Neuronal stem cell (in vitro differentiated cells): ENCODE data around the gene MOK.

Source experiments
- DNase-seq: peaks from one replicate; pipeline ENCODE4 v3.0.0-alpha.2; 2013; ENCODE audit warnings: low spot score
- H2AFZ ChIP-seq: one replicate; pipeline ENCODE4 v1.6.1; 2013; ENCODE audit warnings: mild to moderate bottlenecking, low read length, inconsistent platforms
- H2AK5ac ChIP-seq: 2 replicates; pipeline ENCODE4 v1.6.1; 2013; ENCODE audit warnings: low read depth, mild to moderate bottlenecking, inconsistent platforms, low read length, moderate library complexity, mixed read lengths
- H2BK120ac ChIP-seq: 2 replicates; pipeline ENCODE4 v1.6.1; 2013; ENCODE audit warnings: low read depth, mild to moderate bottlenecking, inconsistent platforms, low read length, moderate library complexity, mixed read lengths
- H2BK12ac ChIP-seq: one replicate; pipeline ENCODE4 v1.6.1; 2013; ENCODE audit warnings: low read length, inconsistent platforms
- H2BK15ac ChIP-seq: 2 replicates; pipeline ENCODE4 v1.6.1; 2013; ENCODE audit warnings: mild to moderate bottlenecking, low read length, inconsistent platforms, mixed read lengths
- H2BK5ac ChIP-seq: one replicate; pipeline ENCODE4 v1.6.1; 2013; ENCODE audit warnings: inconsistent platforms, mild to moderate bottlenecking, low read length, moderate library complexity
- H3K14ac ChIP-seq: one replicate; pipeline ENCODE4 v1.6.1; 2013; ENCODE audit warnings: low read length, inconsistent platforms
- H3K18ac ChIP-seq: 2 replicates; pipeline ENCODE4 v1.6.1; 2013; ENCODE audit warnings: low read length, inconsistent platforms
- H3K23ac ChIP-seq: 2 replicates; pipeline ENCODE4 v1.6.1; 2013; ENCODE audit warnings: low read depth, mild to moderate bottlenecking, mixed read lengths, low read length, inconsistent platforms; ENCODE audit not compliant: poor library complexity
- H3K27ac ChIP-seq: replicated peaks from 3 replicates; pipeline ENCODE4 v1.5.1; 2013; ENCODE audit warnings: low read length, inconsistent platforms
- H3K27me3 ChIP-seq, 3 experiments: 2 replicates each; pipeline ENCODE4 v1.6.1; 2013; ENCODE audit warnings: low read length in 3 of 3, mild to moderate bottlenecking in 2 of 3, inconsistent platforms in 1 of 3, low read depth in 1 of 3, mixed read lengths in 1 of 3, moderate library complexity in 1 of 3; ENCODE audit not compliant: control insufficient read depth in 3 of 3, insufficient read depth in 3 of 3
- H3K36me3 ChIP-seq, 2 donors: replicated peaks in 1 of 2; 2 replicates each; pipeline ENCODE4 v1.6.1; 2013; ENCODE audit warnings: low read length in 2 of 2; ENCODE audit not compliant: control insufficient read depth in 2 of 2, insufficient read depth in 2 of 2
- H3K4ac ChIP-seq: 2 replicates; pipeline ENCODE4 v1.6.1; 2013; ENCODE audit warnings: inconsistent platforms, mild to moderate bottlenecking, low read length, moderate library complexity
- H3K4me1 ChIP-seq, 2 donors: 1 replicate in 1 of 2; 2 replicates in 1 of 2; pipeline ENCODE4 v1.6.1; 2013; ENCODE audit warnings: low read length in 2 of 2, low read depth in 1 of 2; ENCODE audit not compliant: control insufficient read depth in 2 of 2, insufficient read depth in 1 of 2
- H3K4me2 ChIP-seq: one replicate; pipeline ENCODE4 v1.6.1; 2013; ENCODE audit warnings: mild to moderate bottlenecking, low read length, inconsistent platforms; ENCODE audit not compliant: insufficient read depth, poor library complexity, severe bottlenecking
- H3K4me3 ChIP-seq, 2 donors: 2 replicates each; pipeline ENCODE4 v1.5.1; 2013; ENCODE audit warnings: low read length in 2 of 2, mild to moderate bottlenecking in 2 of 2, inconsistent platforms in 1 of 2, moderate library complexity in 1 of 2
- H3K79me1 ChIP-seq: one replicate; pipeline ENCODE4 v1.6.1; 2013; ENCODE audit warnings: low read depth, mild to moderate bottlenecking, inconsistent platforms, low read length, moderate library complexity
- H3K9ac ChIP-seq: one replicate; pipeline ENCODE4 v1.6.1; 2013; ENCODE audit warnings: mild to moderate bottlenecking, low read depth, low read length, inconsistent platforms; ENCODE audit not compliant: poor library complexity
- H3K9me3 ChIP-seq, 2 donors: replicated peaks in 1 of 2; 2 replicates each; pipeline versions ENCODE3 to v1.6.1; 2013; ENCODE audit warnings: low read length in 2 of 2, mild to moderate bottlenecking in 2 of 2, inconsistent platforms in 1 of 2, low read depth in 1 of 2, mixed read lengths in 1 of 2, moderate library complexity in 1 of 2; ENCODE audit not compliant: control insufficient read depth in 2 of 2, insufficient read depth in 1 of 2
- H4K8ac ChIP-seq: one replicate; pipeline ENCODE4 v1.6.1; 2013; ENCODE audit warnings: low read depth, mild to moderate bottlenecking, inconsistent platforms, low read length, moderate library complexity
- H4K91ac ChIP-seq: one replicate; pipeline ENCODE4 v1.6.1; 2013; ENCODE audit warnings: low read length, low read depth, mild to moderate bottlenecking, inconsistent platforms; ENCODE audit not compliant: poor library complexity
- WGBS, 2 donors: extraction: QIAGEN DNeasy Blood & Tissue Kit; methylation state at CpG; one replicate each; pipeline ENCODE4 v1.1.7; 2013; ENCODE audit warnings: missing lambda C conversion rate in 2 of 2, mixed read lengths in 1 of 2; ENCODE audit not compliant: insufficient read length in 2 of 2, insufficient replicate concordance in 1 of 2; ENCODE audit errors: extremely low coverage in 2 of 2; 5-methylcytosine and 5-hydroxymethylcytosine counted together

The MOK gene

DNA sequence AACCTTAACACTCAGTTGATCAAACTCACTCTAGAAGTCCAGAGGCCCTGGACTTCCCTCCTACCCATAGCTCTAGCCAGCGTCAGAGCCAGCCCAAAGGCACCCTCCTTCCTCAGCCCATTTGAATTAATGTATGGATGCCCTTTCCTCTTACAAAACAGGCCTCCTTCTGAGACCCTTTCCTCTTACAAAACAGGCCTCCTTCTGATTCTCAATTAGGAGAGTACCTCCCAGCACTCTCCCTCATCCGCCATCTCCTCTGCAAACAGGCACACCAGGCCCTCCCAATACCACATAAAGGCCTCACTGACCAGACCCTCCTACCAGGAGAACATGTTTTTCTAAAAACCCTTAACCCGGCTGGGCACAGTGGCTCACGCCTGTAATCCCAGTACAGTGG, 65.7 kb downstream of the MOK start:
- Histone ChIP-seq H3K36me3 (no peaks in the 10 kb centered on the region), H3K79me1 (no peaks in the 10 kb centered on the region), H2BK5ac (no peak overlapping the region), H3K4me2 (no peak overlapping the region), H2BK15ac (no peak overlapping the region), H3K9ac (no peak overlapping the region), H3K23ac (no peak overlapping the region), H3K27me3 (no peaks in the 10 kb centered on the region), H3K14ac (no peak overlapping the region), H3K4me3 (no peak overlapping the region), H3K27ac (no peak overlapping the region), H2BK12ac (no peak overlapping the region), H2AK5ac (no peak overlapping the region), H2BK120ac (no peak overlapping the region), H3K18ac (no peak overlapping the region), H3K4me1 (peaks cover 0 to 3% of the 10 kb centered on the region in 2 donors), H4K8ac (no peak overlapping the region), H2AFZ (no peak overlapping the region), H3K9me3 (no peaks in the 10 kb centered on the region), H4K91ac (no peak overlapping the region), H3K4ac (no peak overlapping the region)
- no peak for DNase-seq
- no CpG with 5 or more reads among the region's 4 CpGs for WGBS, 2 donors

DNA sequence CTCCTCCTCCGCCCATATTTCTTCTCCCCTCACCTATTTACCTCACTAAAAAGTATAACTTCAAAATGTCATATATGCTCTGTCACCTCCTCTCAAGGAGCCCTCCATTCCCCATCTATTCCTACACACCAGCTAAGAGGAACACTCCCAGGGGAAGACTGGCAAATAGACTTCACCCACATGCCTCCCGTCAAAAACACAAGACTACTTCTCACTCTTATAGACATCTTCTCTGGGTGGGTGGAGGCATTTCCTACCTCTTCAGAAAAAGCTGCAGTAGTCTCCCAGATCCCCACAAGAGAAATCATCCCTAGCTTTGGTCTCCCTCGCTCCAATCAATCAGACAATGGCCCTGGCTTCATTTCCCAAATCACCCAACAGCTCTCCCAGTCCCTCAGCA, 66.2 kb downstream of the MOK start:
- H2BK12ac ChIP-seq, result no peak overlapping the region
- no peak overlapping the region for H3K14ac ChIP-seq
- no peak overlapping the region for H3K27ac ChIP-seq
- no peaks in the 10 kb centered on the region for H3K27me3 ChIP-seq
- no peaks in the 10 kb centered on the region for H3K36me3 ChIP-seq
- no peak overlapping the region for H3K18ac ChIP-seq
- no peak for DNase-seq
- H2BK15ac ChIP-seq, result no peak overlapping the region
- H3K23ac ChIP-seq, result no peak overlapping the region
- no peak overlapping the region for H2AK5ac ChIP-seq
- H3K4ac ChIP-seq, result no peak overlapping the region
- H3K4me2 ChIP-seq, result no peak overlapping the region
- H3K79me1 ChIP-seq, result no peaks in the 10 kb centered on the region
- no peak overlapping the region for H3K9ac ChIP-seq
- no peak overlapping the region for H3K4me3 ChIP-seq
- H2BK5ac ChIP-seq, result no peak overlapping the region
- peaks cover 0 to 3% of the 10 kb centered on the region in 2 donors for H3K4me1 ChIP-seq
- H4K8ac ChIP-seq, result no peak overlapping the region
- WGBS, 2 donors, result no CpG with 5 or more reads among the region's 3 CpGs
- H2AFZ ChIP-seq, result no peak overlapping the region
- no peak overlapping the region for H4K91ac ChIP-seq
- no peaks in the 10 kb centered on the region for H3K9me3 ChIP-seq
- H2BK120ac ChIP-seq, result no peak overlapping the region

GRCh38 chr14:102238131-102238530, 66.8 kb downstream of the MOK start:
- Histone ChIP-seq H2AFZ (no peak overlapping the region), H3K4me3 (no peak overlapping the region), H4K91ac (no peak overlapping the region), H3K79me1 (no peaks in the 10 kb centered on the region), H3K27ac (no peak overlapping the region), H3K14ac (no peak overlapping the region), H3K9ac (no peak overlapping the region), H3K27me3 (no peaks in the 10 kb centered on the region), H3K18ac (no peak overlapping the region), H3K4ac (no peak overlapping the region), H2BK5ac (no peak overlapping the region), H2AK5ac (no peak overlapping the region), H4K8ac (no peak overlapping the region), H2BK120ac (no peak overlapping the region), H2BK15ac (no peak overlapping the region), H3K23ac (no peak overlapping the region), H3K4me2 (no peak overlapping the region), H3K4me1 (peaks cover 0 to 3% of the 10 kb centered on the region in 2 donors), H3K36me3 (no peaks in the 10 kb centered on the region), H3K9me3 (no peaks in the 10 kb centered on the region), H2BK12ac (no peak overlapping the region)
- no CpG with 5 or more reads among the region's 4 CpGs for WGBS, 2 donors
- no peak for DNase-seq

GRCh38 chr14:102236026-102236425, 68.9 kb downstream of the MOK start:
- no peaks in the 10 kb centered on the region for H3K9me3 ChIP-seq
- H2BK15ac ChIP-seq, result peak overlapping the region; percentile 82
- no peak overlapping the region for H4K91ac ChIP-seq
- no CpG with 5 or more reads among the region's 12 CpGs for WGBS, 2 donors
- H3K27ac ChIP-seq, result no peak overlapping the region
- H3K79me1 ChIP-seq, result no peaks in the 10 kb centered on the region
- H2BK5ac ChIP-seq, result no peak overlapping the region
- H3K14ac ChIP-seq, result no peak overlapping the region
- H3K4me2 ChIP-seq, result no peak overlapping the region
- H3K27me3 ChIP-seq, result no peaks in the 10 kb centered on the region
- no peak overlapping the region for H3K18ac ChIP-seq
- H3K4ac ChIP-seq, result no peak overlapping the region
- H2AK5ac ChIP-seq, result peak overlapping the region; percentile 71
- H3K23ac ChIP-seq, result no peak overlapping the region
- peaks cover 3% of the 10 kb centered on the region in 2 donors for H3K4me1 ChIP-seq
- no peak overlapping the region for H2BK120ac ChIP-seq
- no peak overlapping the region for H2AFZ ChIP-seq
- H3K9ac ChIP-seq, result no peak overlapping the region
- no peak overlapping the region for H2BK12ac ChIP-seq
- peaks cover 0 to 2% of the 10 kb centered on the region in 2 donors for H3K36me3 ChIP-seq
- no peak overlapping the region for H3K4me3 ChIP-seq
- no peak for DNase-seq
- H4K8ac ChIP-seq, result no peak overlapping the region
